Stromal cell of bone marrow (primary cell): Measurements from ENCODE around the gene PGP.
"Not testable (repeated sequence)": the region's sequence is repeated elsewhere in the genome, so short reads cannot be mapped to it uniquely, and the experiment has no call there.

Source experiments
- DNase-seq: peaks from one replicate; pipeline ENCODE4 v3.0.0-alpha.2; 2012; ENCODE audit warnings: low read depth

PGP gene

GRCh38 chr16:2214719-2214968 lies at the start of gene PGP:
Gene PGP (minus strand): TSS chr16:2214840. CDS start chr16:2214777, 63 bp downstream.
- DNase-seq = no peak

- not testable (repeated sequence) for DNase-seq
These were observed 48.4 kb upstream of the PGP start for GRCh38 chr16:2263026-2263425.

- no peak for DNase-seq
These were observed 45.6 kb upstream of the PGP start for GRCh38 chr16:2260250-2260649.

GRCh38 chr16:2258530-2258929 lies 43.9 kb upstream of the PGP start:
- not testable (repeated sequence) for DNase-seq

GRCh38 chr16:2257726-2258125 lies 43.1 kb upstream of the PGP start:
- no peak for DNase-seq

GRCh38 chr16:2256531-2257140 lies 42.0 kb upstream of the PGP start:
- DNase-seq = no peak

GRCh38 chr16:2253293-2253692 lies 38.7 kb upstream of the PGP start:
- DNase-seq = no peak

GRCh38 chr16:2252806-2253148 lies 38.1 kb upstream of the PGP start:
- DNase-seq = no peak

- peak; percentile 90 for DNase-seq
These were observed 36.9 kb upstream of the PGP start, which contains the start of gene ECI1 for GRCh38 chr16:2251296-2252111. Gene ECI1 (minus strand): TSS chr16:2251587. CDS start chr16:2251566, 21 bp downstream.

- no peak for DNase-seq
These were observed 36.1 kb upstream of the PGP start for GRCh38 chr16:2250652-2251295.

- DNase-seq = no peak
These were observed 31.8 kb upstream of the PGP start for GRCh38 chr16:2246301-2246885.

- no peak for DNase-seq
These were observed 30.5 kb upstream of the PGP start for GRCh38 chr16:2244926-2245795.

- DNase-seq = no peak
These were observed 29.7 kb upstream of the PGP start for GRCh38 chr16:2244301-2244700.

GRCh38 chr16:2243781-2244180 lies 29.1 kb upstream of the PGP start:
- DNase-seq = no peak

- DNase-seq = no peak
These were observed 28.4 kb upstream of the PGP start for GRCh38 chr16:2243031-2243528.

- DNase-seq = no peak
These were observed 28.0 kb upstream of the PGP start for GRCh38 chr16:2242598-2242997.

- DNase-seq = not testable (repeated sequence)
These were observed 25.7 kb upstream of the PGP start for GRCh38 chr16:2240331-2240730.

- no peak for DNase-seq
These were observed 24.4 kb upstream of the PGP start for GRCh38 chr16:2238838-2239675.

- DNase-seq = no peak
These were observed 23.7 kb upstream of the PGP start for GRCh38 chr16:2238150-2238837.

- no peak for DNase-seq
These were observed 23.0 kb upstream of the PGP start for GRCh38 chr16:2237493-2238149.
